ENCODE measurements around the gene HERPUD1.
"Not testable (repeated sequence)": the region's sequence is repeated elsewhere in the genome, so short reads cannot be mapped to it uniquely, and the experiment has no call there.

The HERPUD1 gene

DNA sequence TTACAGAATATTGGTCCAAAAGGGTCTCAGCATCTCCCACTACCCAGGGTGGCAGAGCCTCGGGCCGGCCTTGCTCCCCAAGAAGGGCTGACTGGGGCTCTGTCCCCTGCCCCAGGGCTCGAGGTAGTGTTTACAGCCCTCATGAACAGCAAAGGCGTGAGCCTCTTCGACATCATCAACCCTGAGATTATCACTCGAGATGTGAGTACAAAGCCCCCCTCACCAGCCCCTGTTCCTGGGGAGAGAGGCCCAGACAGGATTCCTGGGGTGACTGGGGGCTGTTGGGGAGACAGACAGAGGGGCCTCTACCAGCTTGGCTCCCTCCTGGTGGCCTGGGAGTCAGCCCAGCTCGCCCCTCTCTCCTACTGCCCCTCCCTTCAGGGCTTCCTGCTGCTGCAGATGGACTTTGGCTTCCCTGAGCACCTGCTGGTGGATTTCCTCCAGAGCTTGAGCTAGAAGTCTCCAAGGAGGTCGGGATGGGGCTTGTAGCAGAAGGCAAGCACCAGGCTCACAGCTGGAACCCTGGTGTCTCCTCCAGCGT is 51.3 kb downstream of the HERPUD1 start:
- DNase-seq = no peak

DNA sequence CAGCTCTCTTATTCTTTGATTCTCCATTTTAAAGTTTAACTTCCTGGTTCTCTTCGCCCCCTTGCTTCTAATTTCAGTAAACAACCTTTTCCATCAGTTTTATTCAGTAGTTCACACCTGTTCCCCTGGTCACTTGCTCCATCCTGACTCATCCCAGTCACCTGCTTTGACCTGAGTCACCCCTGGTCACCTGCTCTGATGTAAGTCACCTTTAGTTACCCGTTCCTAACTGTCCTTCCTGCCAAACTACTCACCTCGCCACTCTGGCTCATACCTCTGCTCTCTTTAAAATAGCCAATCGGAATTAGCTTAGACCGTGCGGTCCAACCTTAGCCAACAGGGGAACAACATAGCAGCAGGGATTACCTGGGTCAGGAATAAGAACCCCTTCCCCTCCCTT is 52.7 kb downstream of the HERPUD1 start:
- no peak for DNase-seq

DNA sequence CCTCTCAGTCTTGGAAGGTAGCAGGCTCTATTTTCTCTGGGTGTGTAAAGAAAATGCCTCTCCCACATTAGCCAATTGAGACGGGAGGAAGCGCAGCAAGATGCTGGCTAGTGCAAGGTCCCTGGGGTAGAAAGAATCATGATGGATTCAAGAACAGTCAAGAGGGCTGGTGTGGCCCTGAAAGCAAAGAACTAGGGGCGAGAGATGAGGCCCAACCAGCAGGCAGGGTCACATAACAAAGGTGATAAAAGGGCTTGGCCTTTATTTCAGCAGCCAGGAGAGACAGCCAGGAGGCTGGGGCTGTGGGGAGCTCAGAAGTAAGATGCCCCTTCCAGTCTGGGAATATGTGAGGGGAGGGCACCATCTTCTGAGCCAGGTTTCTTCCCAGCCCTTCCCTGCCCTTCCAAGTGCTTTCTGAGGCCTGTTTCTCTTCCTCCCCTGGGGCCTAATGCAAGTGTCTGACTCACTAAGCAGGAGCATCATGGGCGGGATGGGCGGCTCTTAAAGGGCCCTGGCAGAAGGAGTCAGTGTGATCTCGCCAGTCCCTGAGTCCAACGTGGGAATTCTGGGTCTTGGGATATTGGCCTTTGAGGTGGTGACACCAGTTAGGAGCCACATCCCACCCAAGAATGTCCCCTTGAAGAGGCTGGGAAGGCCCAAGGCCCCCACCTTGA is 53.5 kb downstream of the HERPUD1 start:
- no peak for DNase-seq

GRCh38 chr16:56985962-56986360 is 54.0 kb downstream of the HERPUD1 start:
- no peak for DNase-seq

DNA sequence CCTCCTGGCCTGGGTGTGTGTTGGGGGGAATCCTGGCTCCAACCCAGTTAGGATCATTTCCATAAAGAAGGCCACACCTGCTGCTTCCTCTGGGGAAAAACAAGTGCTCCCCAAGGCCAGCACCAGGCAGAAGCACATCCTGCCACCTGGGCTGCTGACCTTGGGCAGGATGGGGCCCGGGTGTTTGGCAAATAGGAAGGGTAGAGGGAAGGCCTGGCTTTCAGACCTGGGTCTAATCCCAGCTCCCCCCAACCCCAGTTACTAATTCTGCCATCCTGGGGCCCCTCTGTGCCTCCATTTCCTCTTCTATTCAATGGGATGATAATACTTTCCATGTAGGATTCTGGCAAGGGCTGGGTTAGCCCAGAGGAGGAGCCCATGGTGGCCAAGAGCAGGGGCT is 54.4 kb downstream of the HERPUD1 start:
- no peak for DNase-seq

GRCh38 chr16:56986908-56987307 is 55.0 kb downstream of the HERPUD1 start:
- not testable (repeated sequence) for DNase-seq

DNA sequence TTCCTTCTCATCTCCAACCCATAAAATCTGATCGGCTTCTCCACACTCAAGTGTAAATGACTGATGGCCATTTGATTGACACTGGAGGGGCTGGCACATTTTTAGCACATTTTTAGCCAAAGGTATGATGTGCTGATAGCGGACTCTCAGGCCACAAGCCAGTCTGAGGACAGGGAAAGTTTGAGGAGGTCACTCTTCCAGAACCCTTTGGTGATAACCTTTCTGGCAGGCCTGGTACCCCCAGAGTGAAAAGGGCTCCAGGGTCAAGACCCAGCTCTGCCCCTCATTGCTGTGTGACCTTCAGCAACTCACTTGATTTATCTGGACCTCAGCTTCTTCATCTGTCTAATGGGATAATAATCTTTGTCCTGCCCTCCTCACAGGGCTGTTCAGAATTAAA is 55.8 kb downstream of the HERPUD1 start:
- no peak for DNase-seq

DNA sequence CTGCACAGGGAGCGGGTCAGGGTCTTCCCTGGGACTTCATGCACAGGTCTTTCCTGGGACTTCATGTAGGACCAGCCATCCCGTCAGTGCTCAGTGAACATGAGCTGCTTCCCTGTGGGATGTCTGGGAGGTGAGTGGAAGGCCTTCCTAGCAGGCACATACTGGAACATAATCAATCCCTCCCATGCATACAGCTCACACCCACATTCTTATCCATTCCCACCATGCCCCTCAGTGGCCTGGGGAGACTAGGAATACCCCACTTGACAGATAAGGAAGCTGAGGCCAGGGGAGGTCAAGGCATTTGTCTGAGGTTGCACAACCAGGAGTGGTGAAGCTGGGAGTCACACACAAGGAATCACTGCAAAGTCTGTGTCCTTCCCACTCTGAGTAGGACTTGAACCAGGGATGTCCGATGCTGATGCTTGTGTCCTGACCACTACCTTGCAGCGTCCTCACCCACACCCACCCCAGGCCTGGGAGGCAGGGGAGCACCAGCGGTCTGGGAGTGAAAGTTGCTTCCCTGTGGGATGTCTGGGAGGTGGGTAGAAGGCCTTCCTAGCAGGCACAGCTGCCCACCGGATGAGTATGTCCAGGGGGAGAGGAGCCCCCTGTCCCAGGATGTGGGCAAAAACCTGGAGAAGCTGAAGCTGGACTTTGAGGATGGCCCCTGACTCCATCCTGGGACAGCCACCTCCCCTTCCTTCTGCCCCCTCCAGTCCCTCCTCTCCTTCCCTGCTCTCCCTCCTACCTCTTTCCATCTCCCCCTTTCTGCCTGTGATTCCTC is 56.4 kb downstream of the HERPUD1 start:
- DNase-seq = no peak

GRCh38 chr16:56988948-56989945 is 57.3 kb downstream of the HERPUD1 start, which contains the start of gene NLRC5:
TSS of gene NLRC5 (plus strand) at chr16:56989557. CDS start at chr16:57020713, 31,156 bp downstream.
- DNase-seq = peak; percentile 42

GRCh38 chr16:56989988-56990387 is 58.0 kb downstream of the HERPUD1 start:
- no peak for DNase-seq

- DNase-seq = no peak
Measured at GRCh38 chr16:56990407-56991286, 58.7 kb downstream of the HERPUD1 start.

DNA sequence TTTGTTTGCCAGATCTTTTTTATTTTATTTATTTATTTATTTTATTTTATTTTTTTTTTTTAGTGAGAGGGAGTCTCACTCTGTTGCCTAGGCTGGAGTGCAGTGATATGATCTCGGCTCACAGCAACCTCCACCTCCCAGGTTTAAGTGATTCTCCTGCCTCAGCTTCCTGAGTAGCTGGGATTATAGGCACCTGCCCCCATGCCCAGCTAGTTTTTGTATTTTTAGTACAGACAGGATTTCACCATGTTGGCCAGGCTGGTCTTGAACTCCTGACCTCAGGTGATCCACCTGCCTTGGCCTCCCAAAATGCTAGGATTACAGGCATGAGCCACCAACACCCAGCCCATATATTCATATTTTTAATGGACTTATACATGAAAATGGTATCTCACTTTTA is 60.5 kb downstream of the HERPUD1 start:
- not testable (repeated sequence) for DNase-seq

- DNase-seq = no peak
Measured at GRCh38 chr16:56993204-56993603, 61.3 kb downstream of the HERPUD1 start.

DNA sequence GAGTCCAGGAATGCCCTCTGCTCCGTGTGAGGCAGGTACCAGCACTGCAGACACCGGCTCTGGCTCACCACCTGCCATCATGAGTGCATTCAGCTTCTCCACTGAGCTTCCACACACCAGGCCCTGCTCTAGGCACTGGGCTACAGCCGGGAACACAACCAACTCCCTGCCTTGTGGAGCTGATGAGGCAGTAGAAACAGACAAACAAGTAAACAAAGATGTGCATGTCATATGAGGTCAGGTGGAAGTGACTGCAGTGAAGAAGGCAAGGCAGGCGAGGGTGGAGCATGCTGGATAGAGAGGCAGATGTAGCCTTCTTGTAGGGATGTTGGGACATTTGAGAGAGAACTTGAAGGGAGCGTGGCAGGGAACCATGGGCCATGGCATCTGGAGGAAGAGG is 62.4 kb downstream of the HERPUD1 start:
- DNase-seq = no peak
